ENCODE data around the gene CLHC1.

DNA sequence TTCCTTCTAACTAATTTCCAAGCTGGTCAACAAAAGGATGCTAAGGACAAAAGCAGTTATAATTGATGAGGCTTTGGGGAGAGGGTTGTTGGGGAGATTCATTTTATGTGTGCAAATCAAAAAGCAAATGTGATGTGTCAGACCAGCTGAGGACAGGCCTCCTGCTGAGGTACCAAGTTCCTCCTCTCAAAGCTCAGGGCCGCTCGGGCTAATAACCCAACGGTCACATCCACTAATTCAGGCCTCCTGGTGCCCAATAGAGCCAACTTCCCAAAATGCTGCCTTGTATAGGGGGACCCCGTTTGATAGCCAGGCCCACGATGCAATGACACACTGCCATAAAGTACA is 93.2 kb downstream of the CLHC1 start:
- TF ChIP-seq, protein P1, sequence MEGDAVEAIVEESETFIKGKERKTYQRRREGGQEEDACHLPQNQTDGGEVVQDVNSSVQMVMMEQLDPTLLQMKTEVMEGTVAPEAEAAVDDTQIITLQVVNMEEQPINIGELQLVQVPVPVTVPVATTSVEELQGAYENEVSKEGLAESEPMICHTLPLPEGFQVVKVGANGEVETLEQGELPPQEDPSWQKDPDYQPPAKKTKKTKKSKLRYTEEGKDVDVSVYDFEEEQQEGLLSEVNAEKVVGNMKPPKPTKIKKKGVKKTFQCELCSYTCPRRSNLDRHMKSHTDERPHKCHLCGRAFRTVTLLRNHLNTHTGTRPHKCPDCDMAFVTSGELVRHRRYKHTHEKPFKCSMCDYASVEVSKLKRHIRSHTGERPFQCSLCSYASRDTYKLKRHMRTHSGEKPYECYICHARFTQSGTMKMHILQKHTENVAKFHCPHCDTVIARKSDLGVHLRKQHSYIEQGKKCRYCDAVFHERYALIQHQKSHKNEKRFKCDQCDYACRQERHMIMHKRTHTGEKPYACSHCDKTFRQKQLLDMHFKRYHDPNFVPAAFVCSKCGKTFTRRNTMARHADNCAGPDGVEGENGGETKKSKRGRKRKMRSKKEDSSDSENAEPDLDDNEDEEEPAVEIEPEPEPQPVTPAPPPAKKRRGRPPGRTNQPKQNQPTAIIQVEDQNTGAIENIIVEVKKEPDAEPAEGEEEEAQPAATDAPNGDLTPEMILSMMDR (IDR thresholded peaks at IDR 0.05), result no peak
- no peak for TF ChIP-seq POLR2A (IDR thresholded peaks at IDR 0.05)

All from testis (tissue), 2 donors.